NCI-H774 (cell line): ENCODE results near the gene SLC25A15.

ENCODE experiments used
- DNase-seq: peaks from one replicate; lab custom pipeline; 2025; lab: John Stamatoyannopoulos, UW

The SLC25A15 gene

GRCh38 chr13:40789275-40790153, at the start of gene SLC25A15:
TSS of gene SLC25A15 (plus strand) at chr13:40789611. CDS start at chr13:40793227, 3,616 bp downstream.
- DNase-seq = peak; percentile 49

GRCh38 chr13:40749327-40749726, 40.1 kb upstream of the SLC25A15 start:
- DNase-seq = no peak

- no peak for DNase-seq
Measured at GRCh38 chr13:40755082-40755700, 34.2 kb upstream of the SLC25A15 start.

- DNase-seq = no peak
Measured at GRCh38 chr13:40756042-40756441, 33.4 kb upstream of the SLC25A15 start.

- DNase-seq = no peak
Measured at GRCh38 chr13:40758811-40759210, 30.6 kb upstream of the SLC25A15 start.

GRCh38 chr13:40762849-40763248, 26.6 kb upstream of the SLC25A15 start:
- DNase-seq = no peak

DNA sequence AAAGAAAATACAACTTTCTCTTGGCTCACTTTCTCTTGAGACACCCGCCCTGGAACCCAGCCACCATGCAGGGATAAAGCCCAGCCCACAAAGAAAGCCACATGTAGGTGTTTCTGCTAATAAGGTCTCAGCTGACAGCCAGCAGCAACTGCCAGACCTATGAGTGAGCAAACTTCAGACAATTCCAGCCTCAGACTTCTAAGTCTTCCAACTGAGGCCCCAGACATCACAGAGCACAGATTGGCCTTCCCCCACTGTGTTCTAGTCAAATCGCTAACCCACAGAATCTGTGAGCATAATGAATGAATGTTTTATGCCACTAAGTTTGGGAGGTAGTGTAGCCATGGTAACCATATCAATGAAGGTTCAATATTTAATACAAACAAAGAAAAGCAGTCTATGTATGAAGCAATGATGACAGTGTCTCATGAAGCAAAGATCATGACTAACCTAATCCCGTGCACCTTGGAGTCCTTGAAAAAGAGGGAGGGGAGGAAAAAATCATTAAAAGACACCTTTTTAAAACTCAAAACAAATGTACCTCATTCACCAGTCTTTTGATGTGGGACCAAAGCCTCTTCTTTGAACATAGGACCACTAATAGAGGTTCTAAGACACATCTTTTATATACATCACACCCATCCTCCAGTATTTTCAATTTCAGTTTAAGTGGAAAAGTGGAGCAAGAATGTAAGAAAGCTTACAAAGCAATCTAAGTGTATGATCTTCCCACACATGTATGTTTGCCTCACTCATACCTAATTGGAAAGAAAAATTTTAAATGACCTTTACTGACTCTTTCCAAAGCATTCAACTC, 24.6 kb upstream of the SLC25A15 start:
- DNase-seq = no peak

- no peak for DNase-seq
Measured at GRCh38 chr13:40765602-40766001, 23.8 kb upstream of the SLC25A15 start.

DNA sequence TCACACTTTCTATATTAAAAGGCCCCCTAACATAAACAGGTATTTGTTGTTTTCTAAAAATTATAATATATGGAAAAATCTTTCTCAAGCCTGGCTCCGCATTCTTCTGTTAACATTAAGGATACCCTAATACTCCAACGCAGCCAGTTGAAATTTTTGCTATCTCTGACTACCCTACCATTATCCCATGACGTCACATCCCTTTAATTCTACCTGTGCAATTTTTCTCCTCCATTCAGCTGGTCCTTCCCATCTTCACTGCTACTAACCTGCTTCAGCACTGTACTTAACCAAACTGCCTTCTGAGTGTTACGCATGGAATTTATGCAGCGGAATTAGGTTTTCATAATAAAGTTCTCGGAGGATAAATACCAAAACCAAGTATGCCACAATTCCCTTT, 19.4 kb upstream of the SLC25A15 start:
- no peak for DNase-seq

- DNase-seq = no peak
Measured at GRCh38 chr13:40770609-40770933, 18.8 kb upstream of the SLC25A15 start.

DNA sequence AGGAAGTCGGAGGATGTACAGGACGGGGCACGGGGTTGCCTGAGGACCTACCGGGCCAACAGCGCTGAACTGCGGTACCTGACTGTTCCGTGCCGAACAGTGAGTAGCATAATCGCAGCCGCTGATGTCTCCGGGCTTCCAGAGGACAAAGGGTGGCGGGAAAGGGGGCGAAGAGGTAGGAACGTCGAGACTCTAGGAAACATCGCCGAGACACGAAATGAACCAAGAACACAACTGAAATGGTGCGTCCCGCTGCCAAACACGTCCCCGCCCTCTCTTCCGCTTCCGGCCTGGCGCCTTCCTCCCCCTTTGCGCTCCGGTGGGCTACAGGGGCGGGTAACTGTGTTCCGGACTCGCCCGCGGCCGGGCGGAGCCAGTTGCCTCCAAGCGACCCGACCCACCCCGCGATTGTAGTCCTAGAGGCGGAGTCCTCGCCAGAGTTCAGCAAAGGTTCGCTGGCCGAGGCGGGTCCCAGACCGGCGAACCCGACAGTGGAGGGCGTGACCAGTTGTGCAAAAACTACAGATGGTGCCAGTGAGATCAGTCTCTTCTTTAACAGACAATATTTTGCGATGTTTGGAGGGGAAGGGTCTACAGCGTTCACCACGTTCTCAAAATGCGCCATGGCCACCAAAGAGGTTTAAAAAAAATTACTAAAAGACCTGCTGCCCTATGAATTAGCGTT, 18.3 kb upstream of the SLC25A15 start, which contains the start of gene MRPS31:
MRPS31 (minus strand) TSS at position 257 of the 685 bp plus-strand sequence; CDS start at position 203, 54 bp downstream.
- peak; percentile 75 for DNase-seq

GRCh38 chr13:40772765-40773473, 16.5 kb upstream of the SLC25A15 start:
- DNase-seq = no peak

GRCh38 chr13:40774672-40775071, 14.7 kb upstream of the SLC25A15 start:
- DNase-seq = no peak

- DNase-seq = no peak
Measured at GRCh38 chr13:40776232-40776631, 13.2 kb upstream of the SLC25A15 start.

- DNase-seq = no peak
Measured at GRCh38 chr13:40776681-40777165, 12.7 kb upstream of the SLC25A15 start.

- DNase-seq = peak; percentile 9
Measured at GRCh38 chr13:40777166-40777808, 12.1 kb upstream of the SLC25A15 start.

DNA sequence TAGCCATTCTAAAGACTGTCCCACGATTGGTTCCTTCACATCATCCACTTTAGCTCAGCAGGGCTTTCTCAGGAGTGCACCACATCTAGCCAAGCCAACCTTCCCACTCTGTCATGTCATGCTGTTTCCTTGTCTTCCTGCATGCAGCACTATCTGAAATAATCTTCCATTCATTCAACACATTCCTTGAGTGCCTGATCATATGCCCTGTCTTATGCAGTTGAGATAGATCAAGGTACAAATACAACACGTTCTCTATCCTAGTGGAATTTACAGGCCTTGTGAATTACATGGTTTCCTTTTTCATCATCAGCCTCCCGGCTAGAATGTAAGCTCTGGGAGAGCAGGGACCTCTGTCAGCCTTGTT, 11.6 kb upstream of the SLC25A15 start:
- DNase-seq = no peak

DNA sequence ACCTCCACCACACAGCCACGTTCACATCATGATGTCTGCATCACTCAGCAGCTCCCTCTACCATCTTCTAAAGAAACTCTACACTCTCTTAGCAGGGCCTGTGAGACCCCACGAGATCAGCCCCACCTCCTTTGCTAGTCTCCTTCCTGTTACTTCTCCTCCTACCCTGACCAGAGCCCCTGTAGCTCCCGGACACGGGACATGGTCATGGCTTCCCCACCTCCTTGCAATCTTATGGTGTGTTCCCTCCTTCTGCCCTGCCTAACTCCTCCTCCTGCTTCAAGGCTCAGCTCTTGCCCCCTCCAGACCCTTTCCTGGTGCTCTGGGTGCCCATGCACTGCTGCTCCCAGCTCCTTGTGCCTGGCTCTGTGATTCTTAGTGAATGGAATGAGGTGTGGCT, 10.4 kb upstream of the SLC25A15 start:
- no peak for DNase-seq

DNA sequence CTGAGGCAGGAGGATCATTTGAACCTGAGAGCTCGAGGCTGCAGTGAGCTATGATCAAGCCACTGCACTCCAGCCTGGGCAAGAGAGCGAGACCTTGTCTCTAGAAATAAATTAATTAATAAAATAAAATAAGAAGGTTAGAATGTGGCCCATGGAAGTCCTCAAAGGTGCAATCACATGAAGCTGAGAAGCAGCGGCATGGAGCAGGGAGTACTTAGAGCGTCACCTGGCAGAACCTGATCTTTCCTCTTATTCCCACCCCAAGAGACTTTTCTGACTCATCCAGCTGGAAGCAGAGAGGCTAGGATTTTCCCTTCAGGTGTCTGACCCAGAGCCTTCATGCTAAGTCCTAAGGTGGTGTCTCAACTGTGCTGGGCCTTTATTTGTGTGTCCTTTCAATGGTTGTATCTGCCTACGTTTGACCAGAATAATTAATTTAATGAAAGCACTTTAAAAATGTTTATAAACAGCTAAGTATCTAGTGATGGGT, 9.6 kb upstream of the SLC25A15 start:
- DNase-seq = no peak

GRCh38 chr13:40780822-40781401, 8.5 kb upstream of the SLC25A15 start:
- no peak for DNase-seq
